ENCODE results near the gene PBX3.

Gene PBX3

DNA sequence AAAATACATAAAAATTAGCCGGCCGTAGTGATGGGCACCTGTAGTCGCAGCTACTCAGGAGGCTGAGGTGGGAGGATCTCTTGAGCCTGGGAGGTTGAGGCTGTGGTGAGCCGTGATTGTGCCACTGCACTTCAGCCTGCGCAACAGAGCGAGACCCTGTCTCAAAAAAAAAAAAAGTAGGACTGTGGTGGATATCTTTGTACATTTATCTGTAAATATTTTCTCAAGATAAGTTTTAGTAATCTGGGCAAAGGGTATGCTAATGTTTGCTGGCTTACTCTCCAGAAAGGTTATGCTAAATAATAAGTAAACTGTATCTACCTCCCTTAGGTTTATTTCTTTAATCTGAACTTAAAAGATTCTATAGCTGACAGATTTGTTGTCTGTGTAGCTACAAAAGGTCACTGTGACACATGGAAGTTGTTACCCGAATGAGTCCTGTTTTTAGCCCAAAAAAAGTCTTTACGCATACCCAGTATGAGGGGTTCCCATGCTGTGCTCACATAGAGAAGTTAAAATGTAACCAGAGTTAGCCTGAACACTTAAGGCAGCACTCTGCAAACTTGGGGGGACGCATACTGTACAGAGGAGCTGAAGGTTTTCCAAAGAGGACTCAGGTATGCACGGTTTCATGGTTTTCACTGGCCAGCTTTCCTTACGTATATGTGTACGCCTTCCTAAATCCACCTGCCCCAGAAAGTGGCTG is 206.3 kb downstream of the PBX3 start:
- no peak for DNase-seq

DNA sequence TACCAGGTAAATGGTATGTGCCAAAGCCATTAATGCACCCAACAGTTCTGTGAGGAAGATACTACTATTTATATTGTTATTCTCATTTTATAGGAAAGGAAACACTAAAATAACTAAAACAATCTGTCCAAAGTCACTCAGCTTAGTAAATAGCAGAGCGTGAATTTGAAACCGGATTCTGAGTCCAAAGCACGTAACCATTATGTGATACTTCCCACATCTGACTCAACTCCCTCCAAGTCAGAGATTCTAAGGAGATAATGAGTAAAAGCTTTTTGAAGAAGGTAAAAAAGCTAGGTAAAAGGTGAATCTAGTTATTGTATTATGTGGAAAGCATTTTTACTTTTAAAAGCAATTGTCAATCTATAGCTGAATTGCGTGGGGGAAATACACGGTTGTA is 208.9 kb downstream of the PBX3 start:
- no peak for DNase-seq

DNA sequence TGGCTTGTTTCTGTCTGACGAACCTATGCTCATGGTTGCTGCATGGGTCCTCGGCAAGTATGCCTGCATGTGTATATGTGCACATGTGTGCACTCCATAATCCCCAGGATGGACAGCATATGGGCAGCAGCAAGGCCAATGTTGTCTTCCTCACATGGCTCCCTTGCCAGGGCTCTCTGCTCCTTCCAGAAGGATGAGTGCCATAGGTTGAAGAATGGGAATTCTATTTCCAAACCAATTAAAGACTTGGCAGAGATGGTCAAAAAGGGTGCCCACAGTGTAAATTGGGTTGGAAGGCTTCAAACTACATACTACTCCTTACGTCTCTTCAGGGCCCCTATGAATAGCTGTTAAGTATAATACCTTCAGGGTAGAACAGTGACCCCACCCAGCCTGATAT is 212.1 kb downstream of the PBX3 start:
- no peak for DNase-seq

DNA sequence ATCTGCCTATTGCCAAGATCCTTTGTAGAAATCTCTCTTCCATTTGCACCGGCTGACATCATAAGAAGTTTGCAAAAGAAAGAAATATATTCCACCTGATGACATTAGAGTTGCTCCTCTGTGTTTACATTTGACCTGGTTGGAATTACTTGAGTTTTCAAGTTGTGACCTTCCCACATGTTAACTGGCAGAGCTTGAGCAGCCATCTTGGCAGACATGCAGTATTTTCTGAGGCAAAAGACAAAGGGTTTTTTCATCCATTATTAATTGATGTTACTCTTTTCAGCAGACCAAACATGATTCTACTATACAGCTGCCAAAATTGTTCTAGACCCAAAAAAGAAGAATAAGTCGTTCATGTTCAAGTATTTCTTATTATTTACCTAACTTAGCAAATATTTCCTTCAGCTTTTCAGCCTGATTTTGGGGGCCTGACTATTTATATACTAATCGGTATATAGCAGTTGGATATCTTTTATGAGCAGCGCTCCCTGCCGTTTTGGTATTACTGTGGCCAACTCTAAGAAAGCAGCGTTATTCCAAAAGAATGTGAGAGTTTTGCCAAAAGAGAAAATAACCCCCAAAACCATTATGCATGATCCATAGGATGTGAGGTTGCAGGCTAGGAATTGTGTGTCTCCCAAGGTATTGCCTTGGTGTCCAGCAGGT is 212.9 kb downstream of the PBX3 start:
- DNase-seq: no peak

DNA sequence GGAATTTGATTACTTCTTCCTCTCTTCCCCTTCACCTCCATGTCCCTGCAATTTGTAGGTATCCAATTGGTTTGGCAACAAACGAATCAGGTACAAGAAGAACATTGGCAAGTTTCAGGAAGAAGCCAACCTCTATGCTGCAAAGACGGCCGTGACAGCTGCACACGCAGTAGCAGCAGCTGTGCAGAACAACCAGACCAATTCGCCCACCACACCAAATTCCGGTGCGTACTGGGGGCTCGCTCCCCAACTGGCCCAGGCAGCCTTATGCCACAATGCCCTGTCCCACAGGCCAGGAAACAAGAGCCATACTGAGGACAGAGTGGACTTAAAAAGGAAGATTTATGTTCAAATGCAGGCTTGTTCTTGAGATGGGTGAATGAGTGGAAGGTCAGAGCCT is 213.5 kb downstream of the PBX3 start:
- no peak for DNase-seq

DNA sequence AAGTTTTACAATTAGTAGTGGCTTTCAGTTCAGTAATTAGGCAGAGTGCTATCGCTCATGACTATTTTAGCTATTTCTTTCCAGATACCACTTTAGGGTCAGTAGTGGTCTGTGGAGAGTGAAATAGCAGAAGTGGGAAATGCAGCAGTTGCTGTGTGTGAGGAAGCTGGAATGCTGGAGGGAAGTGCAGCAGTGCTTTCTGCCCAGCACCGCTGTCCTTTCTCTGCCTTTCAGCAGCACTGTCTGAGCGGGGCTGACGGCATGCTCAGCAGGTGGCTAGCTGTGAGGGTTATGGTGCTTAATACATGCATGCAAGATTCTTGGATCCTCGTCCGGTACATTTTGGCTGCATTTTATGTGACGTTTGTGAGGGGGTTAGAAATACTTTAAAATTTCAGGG is 213.9 kb downstream of the PBX3 start:
- no peak for DNase-seq

DNA sequence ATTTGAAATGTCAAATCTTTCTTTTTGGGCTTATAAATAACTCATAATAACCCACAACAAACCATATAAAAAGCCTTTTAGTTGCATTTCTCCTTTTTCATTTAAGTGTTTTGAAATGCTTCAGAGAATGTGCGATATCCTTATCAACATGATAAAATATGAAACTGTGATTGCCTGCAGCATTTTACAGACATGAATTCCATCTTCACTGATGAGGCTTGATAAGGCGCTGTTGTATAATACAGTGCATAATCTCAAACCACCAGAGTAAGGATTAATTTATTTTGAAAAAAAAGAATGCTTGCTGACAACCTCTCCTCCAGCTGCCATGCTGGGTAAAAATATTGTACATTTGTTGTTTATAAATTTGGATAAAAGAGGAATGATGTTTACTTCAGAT is 216.8 kb downstream of the PBX3 start:
- no peak for DNase-seq

DNA sequence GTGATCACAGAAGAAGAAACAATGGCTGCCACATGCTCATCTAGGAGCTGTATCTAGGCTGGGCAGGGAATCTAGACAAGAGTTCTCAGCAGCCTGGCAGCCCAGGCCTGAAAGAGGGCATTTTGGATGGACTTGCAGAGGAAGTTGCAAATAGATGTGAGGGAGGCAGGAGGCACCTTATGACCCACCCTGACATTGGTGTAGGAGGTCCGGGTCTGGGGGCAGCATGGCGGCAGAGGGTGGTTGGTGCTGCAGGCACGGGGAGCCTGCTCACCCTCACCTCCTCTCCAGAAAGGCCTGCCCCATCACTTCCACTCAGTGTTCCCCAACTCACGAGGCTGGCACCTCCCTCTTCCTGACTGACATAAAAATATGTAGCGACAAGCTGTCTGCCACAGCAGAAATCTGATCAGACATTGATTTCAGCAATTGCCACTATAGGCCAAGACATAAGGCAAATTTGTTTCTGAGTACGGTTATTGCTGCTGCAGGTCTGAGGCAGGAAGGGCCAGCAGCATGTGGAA is 217.6 kb downstream of the PBX3 start:
- DNase-seq: no peak

DNA sequence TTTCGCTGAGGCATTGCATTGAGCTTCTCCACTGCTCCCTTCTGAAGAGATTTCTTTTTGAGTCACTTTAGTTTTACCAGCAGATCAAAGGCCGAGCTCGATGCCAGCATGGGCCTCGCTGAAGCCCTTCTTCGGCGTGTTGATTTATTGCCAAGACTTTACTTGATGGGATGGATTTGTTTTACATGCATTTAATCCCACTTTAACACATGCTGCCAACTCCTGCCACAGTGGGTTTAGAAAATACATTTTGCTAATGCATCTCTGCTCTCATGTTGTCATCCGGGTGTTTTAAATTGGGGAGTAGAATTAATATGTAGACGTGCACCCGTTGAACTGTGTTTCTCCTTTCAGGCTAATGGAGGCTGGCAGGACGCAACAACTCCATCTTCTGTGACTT is 218.3 kb downstream of the PBX3 start:
- DNase-seq: no peak

DNA sequence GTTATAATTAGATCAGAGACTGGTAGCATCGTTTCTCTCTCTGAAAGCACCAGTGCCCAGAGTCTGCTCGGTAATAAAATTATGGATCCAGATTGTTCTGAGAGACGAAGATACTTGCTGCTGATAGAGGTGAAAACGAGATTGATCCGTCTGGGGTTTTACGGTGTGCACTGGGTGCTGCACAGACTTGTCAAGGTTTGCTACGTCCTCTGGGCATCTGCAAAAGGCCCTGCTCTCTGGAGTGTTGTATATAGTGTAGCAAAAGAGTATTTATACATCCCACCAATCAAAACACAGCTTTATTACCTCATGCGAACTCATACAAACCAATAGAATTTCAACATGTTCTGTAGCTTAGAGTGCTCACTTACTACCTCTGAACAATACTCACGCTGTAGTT is 219.3 kb downstream of the PBX3 start:
- no peak for DNase-seq

DNA sequence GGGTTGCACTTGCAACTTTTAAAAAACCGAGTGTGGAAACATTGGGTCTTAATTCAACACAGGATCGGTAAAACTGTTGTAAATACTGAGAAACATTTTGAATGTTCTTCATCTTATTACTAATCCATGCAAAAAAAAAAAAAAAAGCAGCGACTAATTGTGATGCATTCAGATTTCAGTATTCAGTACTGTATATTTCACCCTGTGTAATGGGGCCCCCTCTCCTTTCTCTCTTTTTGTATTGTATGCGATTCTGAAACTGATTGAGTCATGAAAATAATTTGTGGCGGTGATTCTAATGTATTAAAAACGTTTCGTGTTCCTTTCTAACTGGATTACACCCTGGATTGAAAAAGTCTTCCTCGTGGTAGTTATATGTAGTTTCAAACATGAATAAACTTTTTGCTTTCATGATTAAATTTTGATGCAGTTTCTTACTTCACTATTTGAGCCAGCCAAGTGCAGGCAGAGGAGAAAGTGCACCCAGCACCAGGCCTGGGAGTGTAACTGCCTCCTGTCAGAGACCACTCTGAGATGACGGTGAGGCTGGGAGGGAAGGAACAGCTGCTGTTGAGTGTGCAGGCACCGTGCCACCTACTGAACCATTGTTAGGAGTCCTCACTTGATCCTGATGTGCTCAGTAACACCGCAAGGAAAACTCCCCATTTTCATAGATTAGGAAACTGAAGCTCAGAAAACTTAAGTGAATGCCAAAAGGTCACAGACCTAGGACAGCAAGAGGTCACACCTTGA is 220.0 kb downstream of the PBX3 start:
- DNase-seq: no peak

DNA sequence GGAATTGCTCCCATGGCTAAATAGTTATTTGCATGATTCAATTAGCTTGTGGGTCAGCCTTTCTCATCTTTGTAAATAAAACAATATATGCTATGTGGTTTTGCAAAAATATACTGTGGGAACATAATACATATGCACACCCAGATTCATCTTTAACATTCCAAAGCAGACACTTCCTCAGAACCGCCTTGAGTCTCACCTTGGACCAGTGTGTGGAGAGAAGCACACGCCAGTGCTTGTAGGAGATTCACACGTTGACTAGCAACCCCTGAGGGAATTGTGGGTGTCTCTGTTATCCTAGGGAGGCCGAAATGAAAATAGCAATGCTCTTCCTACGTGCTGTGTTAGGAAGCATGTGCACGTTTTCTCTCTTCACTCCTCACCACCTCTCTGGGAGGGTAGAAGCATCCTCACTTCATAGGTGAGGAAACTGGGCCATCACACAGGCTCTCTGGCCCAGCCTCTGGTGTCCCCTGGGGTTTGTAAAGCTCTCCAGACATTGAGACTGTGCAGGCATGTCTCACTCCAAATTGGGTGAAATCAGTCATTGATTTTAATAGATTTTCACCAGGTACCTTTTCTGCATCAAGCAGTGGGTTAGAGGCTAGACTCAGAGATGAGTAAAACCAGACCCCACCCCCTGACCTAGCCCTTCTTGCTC is 221.7 kb downstream of the PBX3 start:
- DNase-seq: no peak

DNA sequence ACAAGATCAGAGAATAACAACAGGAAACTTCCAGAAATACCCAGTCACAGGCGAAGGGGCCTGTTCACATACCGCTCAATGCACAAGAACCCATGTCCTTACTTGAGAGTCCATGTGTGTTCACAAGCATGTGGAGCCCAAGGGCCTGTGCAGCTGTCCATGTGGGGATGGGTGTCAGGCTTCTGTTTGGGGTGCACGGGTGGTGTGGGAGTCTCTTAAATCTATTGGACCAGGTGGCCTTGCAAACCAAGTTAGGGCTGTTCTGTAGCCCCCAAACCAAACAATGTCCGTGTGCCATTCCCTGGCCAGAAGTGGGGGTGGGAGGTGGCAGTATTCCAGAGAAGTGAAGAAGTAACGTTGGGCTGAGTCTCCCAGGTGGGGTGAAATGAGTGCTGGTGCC is 222.3 kb downstream of the PBX3 start:
- DNase-seq: no peak

DNA sequence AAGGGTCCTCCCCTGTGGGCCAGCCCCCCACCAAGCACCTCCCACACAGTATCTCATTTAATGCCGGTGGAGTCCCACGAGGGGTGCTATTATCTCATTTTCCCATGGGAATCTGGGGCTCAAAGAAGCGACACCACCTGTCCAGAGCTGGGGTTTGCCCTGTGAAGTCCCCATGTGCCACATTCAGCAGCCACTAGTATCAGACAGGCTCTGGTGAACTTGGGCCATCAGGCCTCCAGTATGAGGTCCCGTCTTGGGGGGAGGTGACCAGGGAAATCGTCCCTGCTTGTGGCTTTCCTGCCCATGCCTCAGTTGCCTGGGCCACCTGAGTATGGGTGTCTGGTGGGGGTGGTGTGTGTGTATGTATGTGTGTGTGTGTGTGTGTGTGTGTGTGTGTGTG is 222.7 kb downstream of the PBX3 start:
- no peak for DNase-seq

DNA sequence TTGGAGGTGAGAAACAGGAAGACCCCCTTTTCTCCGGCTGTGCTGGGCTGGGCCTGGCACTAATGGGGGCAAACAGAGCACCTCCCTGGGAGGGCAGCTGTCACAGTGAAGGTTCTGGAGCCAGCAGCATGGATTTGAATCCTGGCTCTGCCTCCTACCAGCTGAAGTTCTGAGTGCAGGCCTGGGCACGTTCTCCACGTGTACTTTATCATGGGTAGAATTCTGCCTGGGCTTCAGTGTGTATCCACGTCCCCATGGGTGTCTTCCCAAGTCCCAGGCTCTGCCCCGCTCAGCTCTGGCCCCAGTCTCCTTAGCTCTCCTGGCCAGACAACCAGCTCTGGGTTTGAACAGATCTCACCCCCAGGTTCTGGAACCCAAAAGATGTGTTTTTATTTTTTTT is 223.2 kb downstream of the PBX3 start:
- DNase-seq: no peak

DNA sequence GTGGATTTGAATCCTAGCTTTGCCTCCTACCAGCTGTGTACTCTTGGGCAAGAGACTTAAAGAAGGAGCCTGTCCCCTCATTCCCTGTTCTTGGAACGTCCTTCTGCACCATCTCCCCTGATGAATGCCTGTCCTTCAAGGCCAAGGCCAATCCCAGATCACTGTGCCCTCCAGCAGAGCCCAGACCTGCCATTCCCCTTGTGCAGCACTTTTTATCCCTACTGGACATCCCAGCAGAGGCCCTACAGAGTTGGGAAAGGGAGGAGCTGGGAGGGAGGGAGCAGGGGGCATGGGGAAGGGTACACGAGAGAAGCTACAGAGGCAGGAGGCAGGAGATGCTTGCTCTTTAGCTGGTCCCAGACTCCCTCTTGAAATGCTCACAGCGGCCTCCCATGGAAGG is 223.9 kb downstream of the PBX3 start:
- DNase-seq: no peak

DNA sequence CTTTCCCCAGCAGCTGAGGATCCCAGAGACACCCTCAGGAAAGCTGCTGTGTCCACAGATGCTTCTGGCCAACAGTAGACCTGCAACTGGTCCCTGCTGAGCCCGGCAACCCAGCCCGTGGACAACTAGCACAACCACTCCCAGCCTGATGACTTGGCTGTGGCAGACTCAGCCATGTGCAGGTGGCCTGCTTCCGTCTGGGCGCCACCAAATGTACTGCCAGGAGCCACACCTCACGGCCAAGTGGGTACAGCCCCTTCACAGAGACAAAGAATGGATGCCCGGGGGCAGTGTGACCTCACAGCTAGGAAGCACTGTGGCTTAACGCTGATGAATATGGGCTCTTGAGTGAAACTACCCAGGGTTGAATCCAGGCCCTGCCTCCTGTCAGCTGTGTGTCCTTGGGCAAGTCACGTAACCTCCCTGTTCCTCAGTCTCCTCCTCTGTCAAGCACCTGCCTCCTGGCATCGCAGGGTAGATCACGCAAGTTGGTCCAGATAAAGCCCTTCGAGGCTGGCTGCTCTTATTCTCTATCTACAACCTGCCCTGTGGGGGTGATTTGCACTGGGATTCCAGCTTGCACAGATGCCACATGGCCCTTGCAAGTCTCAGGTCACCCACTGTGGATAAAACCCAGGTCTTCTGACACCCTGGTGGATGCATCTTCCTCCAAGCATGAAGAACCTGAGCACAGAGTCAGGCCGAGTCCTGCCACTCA is 225.0 kb downstream of the PBX3 start:
- DNase-seq: no peak

DNA sequence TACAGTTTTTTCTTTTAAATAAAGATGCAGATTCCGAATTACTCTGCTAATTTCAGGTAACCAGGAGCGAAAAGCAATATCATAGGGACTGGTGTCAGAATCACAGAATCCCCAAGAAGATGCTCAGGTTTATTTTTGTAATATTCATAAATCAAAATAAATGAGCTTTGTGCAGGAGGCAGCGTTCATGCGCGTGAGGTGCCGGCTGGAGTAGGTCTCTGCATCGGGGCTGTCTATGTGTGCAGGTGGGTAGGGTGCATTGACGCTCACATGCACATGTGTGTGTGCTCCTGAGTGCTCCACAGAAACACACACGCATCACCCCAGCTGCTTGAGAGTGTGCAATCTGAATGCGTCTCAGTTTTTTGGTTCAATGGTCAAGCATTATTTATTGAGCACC is 226.4 kb downstream of the PBX3 start:
- DNase-seq: no peak

DNA sequence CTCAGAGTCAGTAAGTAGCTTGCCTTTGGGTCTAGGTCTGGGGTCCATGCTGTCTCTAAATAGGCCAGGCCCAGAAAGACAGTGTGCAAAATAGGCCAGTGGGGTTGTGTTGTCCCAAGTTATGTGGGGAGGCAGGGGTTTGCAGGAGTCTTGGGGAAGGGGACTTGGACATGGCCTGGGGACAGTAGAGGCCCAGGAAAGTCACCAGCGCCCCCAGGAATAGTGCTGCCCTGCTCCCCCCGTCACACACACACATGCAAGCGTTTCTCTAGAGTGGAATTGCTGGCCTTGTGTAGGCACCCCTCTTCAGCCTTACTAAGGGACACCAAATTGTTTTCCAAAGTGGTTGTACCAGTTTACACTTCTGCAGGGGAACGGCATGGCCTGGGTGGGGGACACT is 227.5 kb downstream of the PBX3 start:
- DNase-seq: no peak

DNA sequence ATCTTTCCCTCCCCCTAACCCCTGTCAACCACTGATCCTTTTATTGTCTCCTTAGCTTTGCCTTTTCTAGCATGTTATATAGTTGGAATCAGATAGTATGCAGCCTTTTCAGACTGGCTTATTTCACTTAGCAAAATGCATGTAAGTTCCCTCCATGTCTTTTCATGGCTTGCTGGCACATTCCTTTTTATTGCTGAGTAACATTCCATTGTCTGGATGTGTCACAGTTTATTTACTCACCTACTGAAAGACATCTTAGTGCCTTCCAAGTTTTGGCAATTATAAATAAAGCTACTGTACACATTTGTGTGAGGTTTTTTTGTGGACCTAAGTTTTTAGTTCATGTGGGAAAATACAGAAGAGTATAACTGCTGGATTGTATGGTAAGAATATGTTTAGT is 230.1 kb downstream of the PBX3 start:
- no peak for DNase-seq

DNA sequence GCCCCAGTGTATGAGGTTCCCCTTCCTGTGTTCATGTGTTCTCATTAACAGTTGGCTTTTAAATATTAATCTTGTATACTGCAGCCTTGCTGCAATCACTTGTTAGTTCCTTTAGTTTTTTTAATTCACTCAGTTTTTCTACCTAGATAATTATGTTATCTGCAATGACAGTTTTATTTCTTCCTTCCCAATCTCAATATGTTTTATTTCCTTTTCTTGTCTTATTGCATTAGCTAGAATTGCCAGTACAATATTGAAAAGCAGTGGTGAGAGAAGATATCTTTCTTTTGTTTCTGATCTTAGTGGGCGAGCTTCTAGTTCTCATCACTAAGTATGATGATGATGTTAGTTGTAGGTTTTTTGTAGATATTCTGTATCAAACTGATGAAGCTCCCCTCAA is 232.2 kb downstream of the PBX3 start:
- no peak for DNase-seq

DNA sequence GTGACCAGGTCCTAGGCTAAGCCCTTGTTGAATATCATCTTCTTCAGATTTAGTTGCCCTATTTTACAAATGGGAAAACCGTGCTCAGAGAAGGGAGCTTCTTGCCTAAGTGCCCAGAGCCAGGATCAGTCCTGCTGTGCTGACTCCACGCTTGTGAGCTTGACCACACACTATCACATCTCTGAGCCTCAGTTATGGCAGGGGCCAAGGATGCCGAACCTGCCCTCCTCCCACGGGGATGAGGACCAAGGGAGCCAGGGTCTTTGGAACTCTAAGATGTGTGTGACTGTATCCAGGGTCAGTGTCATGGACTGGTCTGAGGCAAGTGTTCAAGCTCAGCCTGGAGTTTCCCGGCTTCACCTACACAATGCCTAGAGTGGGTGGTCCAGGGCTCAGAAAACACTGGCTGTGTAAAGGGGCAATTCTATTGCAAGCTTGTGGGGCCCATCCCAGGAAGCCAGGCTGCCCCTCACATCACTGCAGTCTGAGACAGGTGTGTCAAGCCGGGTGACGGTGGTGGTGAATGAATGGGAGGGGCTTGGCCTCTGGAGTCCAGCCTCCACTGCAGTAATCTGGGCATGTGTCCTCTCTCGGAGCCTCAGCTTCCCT is 235.7 kb downstream of the PBX3 start:
- peak; percentile 31 for DNase-seq

Data from activated effector memory CD4-positive, alpha-beta T cell treated with anti-CD3 and anti-CD28 coated beads, Interleukin-2, amount 50 U/mL, for 16 hours (primary cell).